ENCODE results near the gene ZC2HC1C.
A peak's percentile ranks its signal among the peaks of the same experiment; 100 is the strongest.
"Not testable (repeated sequence)": the region's sequence is repeated elsewhere in the genome, so short reads cannot be mapped to it uniquely, and the experiment has no call there.

ZC2HC1C gene

GRCh38 chr14:75059642-75060041 is 9.8 kb upstream of the ZC2HC1C start:
- DNase-seq: no peak

GRCh38 chr14:75060420-75060819 is 9.0 kb upstream of the ZC2HC1C start:
- DNase-seq: no peak

GRCh38 chr14:75063013-75063412 is 6.4 kb upstream of the ZC2HC1C start:
- no peak for DNase-seq

- DNase-seq: peak; percentile 86
These were observed 5.8 kb upstream of the ZC2HC1C start, which contains the start of gene ACYP1 for GRCh38 chr14:75063491-75064204. TSS of gene ACYP1 (minus strand) at chr14:75064024. CDS start at chr14:75063553, 471 bp downstream.

- no peak for DNase-seq
These were observed 5.3 kb upstream of the ZC2HC1C start for GRCh38 chr14:75064205-75064567.

GRCh38 chr14:75066691-75067090 is 2.8 kb upstream of the ZC2HC1C start:
- DNase-seq: no peak

- no peak for DNase-seq
These were observed 2.2 kb upstream of the ZC2HC1C start for GRCh38 chr14:75067212-75067611.

GRCh38 chr14:75067765-75068164 is 1.7 kb upstream of the ZC2HC1C start:
- DNase-seq: not testable (repeated sequence)

- DNase-seq: no peak
These were observed 934 bp upstream of the ZC2HC1C start for GRCh38 chr14:75068294-75069120.

GRCh38 chr14:75069811-75070145 is 337 bp downstream of the ZC2HC1C start:
- DNase-seq: no peak

GRCh38 chr14:75070383-75070782 is 942 bp downstream of the ZC2HC1C start:
- DNase-seq: no peak

GRCh38 chr14:75077794-75078193 is 8.4 kb downstream of the ZC2HC1C start:
- DNase-seq: no peak

- no peak for DNase-seq
These were observed 10.1 kb downstream of the ZC2HC1C start for GRCh38 chr14:75079521-75079920.

GRCh38 chr14:75081660-75082229 is 12.3 kb downstream of the ZC2HC1C start:
- no peak for DNase-seq

GRCh38 chr14:75083271-75083670 is 13.8 kb downstream of the ZC2HC1C start:
- DNase-seq: no peak

- no peak for DNase-seq
These were observed 15.1 kb downstream of the ZC2HC1C start for GRCh38 chr14:75084513-75084912.

GRCh38 chr14:75088153-75088552 is 18.7 kb downstream of the ZC2HC1C start:
- DNase-seq: no peak

GRCh38 chr14:75088566-75089373 is 19.3 kb downstream of the ZC2HC1C start:
- DNase-seq: peak; percentile 17

GRCh38 chr14:75090353-75090752 is 20.9 kb downstream of the ZC2HC1C start:
- no peak for DNase-seq

GRCh38 chr14:75091251-75091650 is 21.8 kb downstream of the ZC2HC1C start:
- no peak for DNase-seq

- no peak for DNase-seq
These were observed 23.3 kb downstream of the ZC2HC1C start for GRCh38 chr14:75092698-75093097.

GRCh38 chr14:75094896-75095295 is 25.5 kb downstream of the ZC2HC1C start:
- no peak for DNase-seq

- no peak for DNase-seq
These were observed 26.2 kb downstream of the ZC2HC1C start for GRCh38 chr14:75095690-75096089.

Measured in T-helper 9 cell (primary cell).